PFSK-1 (cell line): Measurements from ENCODE around the gene MYO7B.

ENCODE experiments used
- SIN3A ChIP-seq: IDR thresholded peaks from 2 replicates; pipeline ENCODE4 v1.6.1; 2012; ENCODE audit warnings: mild to moderate bottlenecking, low read length, moderate library complexity, borderline replicate concordance; ENCODE audit not compliant: insufficient read depth
- TF ChIP-seq, protein P1 (sequence below), 2 experiments: IDR thresholded peaks; 2 replicates each; pipeline versions ENCODE4 v1.6.1 to v1.8.0; 2011 to 2012; ENCODE audit warnings: low read depth in 2 of 2, low read length in 2 of 2, control low read depth in 1 of 2, inconsistent platforms in 1 of 2, mild to moderate bottlenecking in 1 of 2, moderate library complexity in 1 of 2; ENCODE audit not compliant: insufficient read depth in 1 of 2

- TF ChIP-seq SIN3A, result no peak
- TF ChIP-seq, protein P1, sequence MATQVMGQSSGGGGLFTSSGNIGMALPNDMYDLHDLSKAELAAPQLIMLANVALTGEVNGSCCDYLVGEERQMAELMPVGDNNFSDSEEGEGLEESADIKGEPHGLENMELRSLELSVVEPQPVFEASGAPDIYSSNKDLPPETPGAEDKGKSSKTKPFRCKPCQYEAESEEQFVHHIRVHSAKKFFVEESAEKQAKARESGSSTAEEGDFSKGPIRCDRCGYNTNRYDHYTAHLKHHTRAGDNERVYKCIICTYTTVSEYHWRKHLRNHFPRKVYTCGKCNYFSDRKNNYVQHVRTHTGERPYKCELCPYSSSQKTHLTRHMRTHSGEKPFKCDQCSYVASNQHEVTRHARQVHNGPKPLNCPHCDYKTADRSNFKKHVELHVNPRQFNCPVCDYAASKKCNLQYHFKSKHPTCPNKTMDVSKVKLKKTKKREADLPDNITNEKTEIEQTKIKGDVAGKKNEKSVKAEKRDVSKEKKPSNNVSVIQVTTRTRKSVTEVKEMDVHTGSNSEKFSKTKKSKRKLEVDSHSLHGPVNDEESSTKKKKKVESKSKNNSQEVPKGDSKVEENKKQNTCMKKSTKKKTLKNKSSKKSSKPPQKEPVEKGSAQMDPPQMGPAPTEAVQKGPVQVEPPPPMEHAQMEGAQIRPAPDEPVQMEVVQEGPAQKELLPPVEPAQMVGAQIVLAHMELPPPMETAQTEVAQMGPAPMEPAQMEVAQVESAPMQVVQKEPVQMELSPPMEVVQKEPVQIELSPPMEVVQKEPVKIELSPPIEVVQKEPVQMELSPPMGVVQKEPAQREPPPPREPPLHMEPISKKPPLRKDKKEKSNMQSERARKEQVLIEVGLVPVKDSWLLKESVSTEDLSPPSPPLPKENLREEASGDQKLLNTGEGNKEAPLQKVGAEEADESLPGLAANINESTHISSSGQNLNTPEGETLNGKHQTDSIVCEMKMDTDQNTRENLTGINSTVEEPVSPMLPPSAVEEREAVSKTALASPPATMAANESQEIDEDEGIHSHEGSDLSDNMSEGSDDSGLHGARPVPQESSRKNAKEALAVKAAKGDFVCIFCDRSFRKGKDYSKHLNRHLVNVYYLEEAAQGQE (IDR thresholded peaks at IDR 0.05; ENCODE audit: insufficient read depth in 1 of 2, low read depth in 2 of 2, low read length in 2 of 2), result no peak
These were observed 27.4 kb upstream of the MYO7B start for GRCh38 chr2:127508023-127508630.
